Fibroblast of skin of scalp (primary cell): Measurements from ENCODE around the gene KCNIP3.
A peak's percentile ranks its signal among the peaks of the same experiment; 100 is the strongest.
"Not testable (repeated sequence)": the region's sequence is repeated elsewhere in the genome, so short reads cannot be mapped to it uniquely, and the experiment has no call there.

Experiments used
- DNase-seq: peaks from one replicate; pipeline ENCODE4 v3.0.0-alpha.2; 2013

Gene KCNIP3

DNA sequence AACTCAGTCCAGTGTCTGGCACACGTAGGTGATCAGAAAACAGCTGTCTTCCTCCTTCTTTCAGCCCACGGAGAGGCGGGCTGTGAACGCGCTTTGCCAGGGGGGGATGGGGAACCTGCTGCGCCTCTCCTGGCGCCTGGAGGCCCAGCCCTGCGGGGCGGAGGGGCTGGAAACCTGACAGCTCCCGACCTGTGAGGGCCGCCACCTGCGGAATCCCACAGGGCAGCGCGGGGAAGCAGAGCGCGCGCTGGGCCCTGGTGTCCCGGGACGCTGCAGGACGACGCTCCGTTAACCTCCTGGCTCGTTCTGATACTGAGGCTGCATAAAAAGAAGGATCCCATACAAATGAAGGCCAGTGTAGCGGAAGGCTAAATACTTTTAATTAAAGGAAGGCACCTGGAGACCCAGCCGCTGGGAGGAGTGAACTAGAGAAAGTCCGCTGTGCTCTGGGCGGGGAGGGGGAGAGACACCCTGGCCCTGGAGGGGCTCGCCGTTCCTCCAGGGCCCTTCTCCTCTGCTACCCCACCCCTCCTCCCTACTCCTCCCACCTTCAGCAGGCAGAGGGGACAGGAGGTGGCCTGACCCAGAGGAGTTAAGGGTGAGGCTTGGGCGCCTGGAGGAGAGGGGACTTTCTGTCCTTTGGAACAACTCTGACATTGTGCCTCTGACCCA is 130.2 kb downstream of the KCNIP3 start:
- not testable (repeated sequence) for DNase-seq

DNA sequence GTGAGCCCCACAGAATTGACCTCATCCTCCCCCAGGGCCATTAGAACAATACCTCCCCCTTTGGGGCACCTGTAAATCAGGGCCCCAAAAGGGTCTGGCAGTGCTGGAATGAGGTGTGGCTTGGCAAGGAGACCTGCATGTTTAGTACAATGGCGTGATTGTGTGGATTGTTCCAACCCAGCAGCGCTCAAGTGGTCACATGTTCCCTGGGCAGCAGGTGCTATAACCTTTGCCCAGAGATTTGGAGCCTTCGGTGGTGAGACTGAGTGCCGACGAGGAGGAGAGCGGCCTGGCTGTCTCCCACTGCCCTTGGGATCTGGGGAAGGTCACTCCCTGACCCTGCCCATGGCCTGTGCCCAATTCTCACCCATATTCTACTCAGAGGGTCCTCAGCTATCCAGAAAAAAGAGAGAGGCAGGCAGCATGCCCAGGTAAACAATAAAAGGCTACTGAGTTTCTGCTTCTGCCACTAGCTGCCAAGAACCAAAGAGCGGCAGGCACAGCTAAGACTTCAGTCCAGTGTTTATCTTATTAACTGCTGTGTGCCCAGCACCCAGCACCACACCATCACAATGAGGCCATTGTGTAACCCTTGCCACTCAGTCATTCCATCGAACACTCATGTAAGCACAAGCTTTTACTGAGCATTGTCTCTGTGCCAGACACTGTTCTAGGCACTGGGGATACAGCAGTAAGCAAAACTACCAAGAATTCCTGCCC is 132.8 kb downstream of the KCNIP3 start:
- not testable (repeated sequence) for DNase-seq

DNA sequence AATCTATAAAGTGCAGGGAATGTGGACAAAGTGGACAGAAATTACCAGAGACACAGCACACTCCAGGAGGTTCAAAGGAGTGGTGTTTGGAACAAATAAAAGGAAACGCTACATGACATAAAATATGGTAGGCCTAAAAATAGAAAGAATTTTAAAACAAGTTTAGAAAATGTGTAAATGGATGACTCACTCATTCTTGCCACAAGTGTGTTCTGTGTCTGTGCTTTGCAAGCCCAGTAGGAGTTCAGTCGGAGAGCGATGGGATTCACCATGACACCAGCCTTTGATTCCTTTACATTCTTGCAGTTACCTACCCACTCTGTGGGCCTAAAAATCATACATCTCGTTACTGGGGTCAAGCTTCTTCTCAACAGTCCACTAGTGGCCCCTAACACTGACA is 136.2 kb downstream of the KCNIP3 start:
- DNase-seq: not testable (repeated sequence)

DNA sequence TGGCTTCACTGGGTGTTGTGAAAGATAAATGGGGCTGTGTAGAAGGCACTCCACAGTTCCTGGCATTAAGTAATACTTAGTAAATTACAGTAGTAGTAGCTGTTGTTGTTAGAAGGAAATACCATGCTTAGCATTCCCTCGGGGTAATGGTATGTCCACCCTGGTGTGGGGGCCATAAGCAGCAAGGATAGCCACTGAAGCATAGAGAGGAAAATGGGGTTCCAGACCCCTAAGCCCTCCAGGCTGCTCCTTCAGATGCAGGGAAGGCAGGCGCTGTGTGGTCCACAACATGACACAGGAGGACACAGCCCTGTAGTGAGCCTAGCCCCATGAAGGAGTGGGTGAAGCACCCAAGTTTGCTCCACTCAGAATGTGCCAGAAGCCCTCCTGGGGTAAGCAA is 136.8 kb downstream of the KCNIP3 start:
- not testable (repeated sequence) for DNase-seq

DNA sequence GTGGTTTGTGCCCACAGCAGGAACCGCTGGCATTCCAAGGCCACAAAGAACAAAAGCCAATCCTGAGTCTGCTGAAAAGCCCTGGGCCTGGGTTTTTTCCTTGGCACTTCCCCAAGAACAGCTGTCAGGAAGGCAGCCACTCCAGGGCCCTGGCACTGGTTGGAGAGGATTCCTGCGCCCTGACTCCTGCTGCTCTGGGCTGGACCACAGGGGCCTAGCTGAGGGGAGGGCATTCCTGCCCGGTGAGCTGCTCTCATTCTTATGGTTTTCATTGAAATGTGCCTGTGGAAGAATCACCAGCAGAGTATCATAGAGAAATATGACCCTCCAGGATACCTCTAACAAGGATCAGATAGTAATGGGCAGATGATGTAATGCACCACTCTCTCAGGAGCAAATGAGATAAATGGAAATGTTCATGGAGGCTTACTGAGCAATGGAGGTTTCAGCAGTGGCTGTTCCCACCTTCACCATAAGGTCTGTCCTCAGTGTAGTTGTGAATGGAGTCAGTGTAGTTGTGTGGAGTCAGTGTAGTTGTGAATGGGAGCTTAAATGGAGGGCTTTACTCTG is 137.4 kb downstream of the KCNIP3 start:
- DNase-seq: peak; percentile 83

DNA sequence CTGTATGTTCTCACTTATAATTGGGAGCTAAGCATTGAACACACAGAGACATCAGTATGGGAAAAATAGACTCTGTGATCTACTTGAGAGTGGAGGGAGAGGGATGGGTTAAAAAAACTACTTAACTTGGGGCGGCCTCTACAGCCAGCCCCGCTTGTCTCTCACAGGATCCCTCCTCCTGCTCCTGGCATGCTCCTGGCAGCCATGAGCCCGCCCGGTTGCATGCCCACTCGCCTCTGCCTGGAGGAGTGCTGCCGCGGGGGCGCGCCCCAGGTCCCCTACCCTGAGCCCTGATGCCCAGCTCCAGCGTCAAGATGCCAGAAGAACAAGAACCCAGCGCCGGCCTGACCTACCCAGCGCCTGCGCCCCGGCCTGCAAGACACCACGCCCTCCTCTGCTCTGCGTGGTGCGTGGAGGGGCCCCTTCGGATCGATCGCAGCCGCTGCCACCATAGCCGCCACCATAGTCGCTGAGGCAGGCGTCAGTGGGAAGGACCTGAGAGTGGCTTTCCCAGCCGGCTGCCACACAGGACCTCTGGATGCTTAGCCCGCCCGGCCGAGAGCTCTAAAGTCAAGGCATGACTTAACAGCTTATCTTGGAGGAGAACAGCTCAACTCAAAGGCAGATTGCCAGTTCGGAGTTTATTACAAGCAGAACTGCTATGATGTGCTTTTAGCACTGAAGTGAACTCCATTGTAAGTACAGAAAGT is 138.2 kb downstream of the KCNIP3 start:
- DNase-seq: not testable (repeated sequence)
